GM12878 (cell line): ENCODE data around the gene ARHGAP6. TPM values are rescaled to one million over a fixed set of nuclear protein-coding genes. Genes with fewer than 3 reads are reported as not detected.

Experiments
- ATAC-seq: fragments of 200-7000 bp; cut with Tn5 transposase; 3 replicates; pipeline ENCODE4 v1.9.1; 2020; ENCODE audit warnings: mild to moderate bottlenecking, moderate library complexity
- BruUV-seq: library from RNA; stranded (reverse); fragments of 400-500 nt; replicated peaks from 2 replicates; lab custom pipeline; 2021; lab: Mats Ljungman, UMichigan
- CTCF ChIA-PET: fragments of 300-600 bp; sonication (Branson Sonifier 250); formaldehyde crosslinking; extraction: SDS; loops from one replicate; lab custom pipeline; 2021; ENCODE audit warnings: inconsistent platforms; lab: Yijun Ruan, JAX
- POLR2A ChIA-PET: fragments of 350-600 bp; formaldehyde crosslinking; extraction: SDS; loops from one replicate; lab custom pipeline; 2021; ENCODE audit warnings: inconsistent platforms; lab: Charles Lee
- RAD21 ChIA-PET: fragments of 300-600 bp; sonication (Branson Sonifier 250); formaldehyde crosslinking; loops from one replicate; lab custom pipeline; 2023; ENCODE audit warnings: antibody characterized with exemption; ENCODE audit not compliant: unreplicated experiment; lab: Charles Lee
- SMC1A ChIA-PET: fragments of 300-600 bp; sonication (Branson Sonifier 250); formaldehyde crosslinking; loops from one replicate; lab custom pipeline; 2023; ENCODE audit not compliant: unreplicated experiment, uncharacterized antibody; lab: Charles Lee
- DNase-seq: peaks from one replicate; pipeline ENCODE4 v3.0.0-alpha.2; 2011; ENCODE audit warnings: low read depth, low spot score
- FAIRE-seq: peaks from 3 replicates; lab custom pipeline; 2011; peaks lifted over from hg19 to GRCh38; lab: Jason Lieb, UNC
- H2AFZ ChIP-seq: 2 replicates; pipeline ENCODE4 v1.6.0; 2011; ENCODE audit warnings: low read depth, low read length, control low read depth; ENCODE audit not compliant: control insufficient read depth
- H3K27ac ChIP-seq: 2 replicates; pipeline ENCODE4 v1.5.1; 2011; ENCODE audit warnings: control low read depth; ENCODE audit not compliant: control insufficient read depth, insufficient read depth
- H3K27me3 ChIP-seq, 2 experiments: replicated peaks in 1 of 2; 2 replicates each; pipeline versions ENCODE4 v1.6.0 to v1.6.1; 2011; ENCODE audit warnings: low read length in 1 of 2; ENCODE audit not compliant: control insufficient read depth in 2 of 2, insufficient read depth in 2 of 2
- H3K36me3 ChIP-seq, 2 experiments: 2 replicates each; pipeline ENCODE4 v1.5.1; 2011; ENCODE audit warnings: low read length in 1 of 2; ENCODE audit not compliant: control insufficient read depth in 2 of 2, insufficient read depth in 2 of 2
- H3K4me1 ChIP-seq: 2 replicates; pipeline ENCODE4 v1.6.1; 2011; ENCODE audit warnings: mild to moderate bottlenecking, low read length, moderate library complexity, mixed read lengths; ENCODE audit not compliant: control insufficient read depth, insufficient read depth
- H3K4me2 ChIP-seq: 2 replicates; pipeline ENCODE4 v1.6.0; 2011; ENCODE audit warnings: control low read depth; ENCODE audit not compliant: control insufficient read depth, insufficient read depth
- H3K4me3 ChIP-seq: fragments of 200-600 bp; sonication (generic); 2 replicates; pipeline ENCODE4 v1.5.1; 2016
- H3K79me2 ChIP-seq: 2 replicates; pipeline ENCODE4 v1.6.0; 2011; ENCODE audit warnings: low read length; ENCODE audit not compliant: control insufficient read depth, insufficient read depth
- H3K9ac ChIP-seq: 2 replicates; pipeline ENCODE4 v1.8.0; 2011; ENCODE audit warnings: low read length, control low read depth, mixed read lengths; ENCODE audit not compliant: control insufficient read depth, insufficient read depth
- H3K9me3 ChIP-seq: replicated peaks from 3 replicates; pipeline ENCODE4 v1.5.1; 2011; ENCODE audit warnings: mild to moderate bottlenecking, low read length; ENCODE audit not compliant: control insufficient read depth, insufficient read depth
- H4K20me1 ChIP-seq: 2 replicates; pipeline ENCODE4 v1.6.0; 2011; ENCODE audit not compliant: control insufficient read depth, insufficient read depth
- ATF7 ChIP-seq: fragments of 450-650 bp; IDR thresholded peaks from 2 replicates; pipeline ENCODE4 v1.6.1; 2016; ENCODE audit warnings: low read depth, mild to moderate bottlenecking
- BHLHE40 ChIP-seq, 2 experiments: fragments of 450-650 bp in 1 of 2; IDR thresholded peaks; 2 replicates each; pipeline ENCODE4 v1.6.1; 2011 to 2017; ENCODE audit warnings: low read depth in 2 of 2, borderline replicate concordance in 1 of 2, improper control_type of control experiment in 1 of 2, low read length in 1 of 2, mild to moderate bottlenecking in 1 of 2
- RUNX3 ChIP-seq: IDR thresholded peaks from 2 replicates; pipeline ENCODE4 v1.6.1; 2012; ENCODE audit warnings: low read length, inconsistent platforms
- TARDBP ChIP-seq: IDR thresholded peaks from 2 replicates; pipeline ENCODE4 v1.6.1; 2016; ENCODE audit warnings: borderline replicate concordance
- whole genome bisulfite sequencing: methylation state at CpG from one replicate; pipeline ENCODE4 v1.1.6; 2016; ENCODE audit warnings: low lambda C conversion rate; ENCODE audit not compliant: insufficient replicate concordance, insufficient coverage; ENCODE audit errors: missing lambda C conversion rate; 5-methylcytosine and 5-hydroxymethylcytosine counted together
- in situ Hi-C: fragments of 300-500 bp; cut with MboI; formaldehyde crosslinking; loops from 9 replicates; pipeline ENCODE4 v1.14.3; 2018; ENCODE audit warnings: mixed read lengths
- intact Hi-C: fragments of 100-400 bp; cut with micrococcal nuclease; formaldehyde crosslinking; loops from one replicate; pipeline ENCODE4 v1.14.2; 2022; ENCODE audit not compliant: unreplicated experiment
- polyA plus RNA-seq, 11 experiments: library from polyadenylated mRNA; depleted of rRNA in 4 of 11; unstranded in 6 of 11; stranded (reverse) in 5 of 11; fragments of >200 nt; fragmentation: Nextera tagmentation in 4 of 11; fragmentation: Illumina TruSeq in 1 of 11; extraction: Ambion mirVana in 4 of 11; extraction: Trizol in 1 of 11; gene quantifications; 1 replicate in 1 of 11; 2 replicates in 10 of 11; pipeline versions ENCODE4 v1.2.1 to v1.2.3, GENCODE V29; 2011 to 2016; ENCODE audit warnings: inconsistent platforms in 2 of 11, missing spikeins in 2 of 11, low read depth in 1 of 11
- total RNA-seq, 4 experiments: library from RNA; depleted of rRNA in 3 of 4; stranded (reverse); fragments of >200 nt in 3 of 4; fragmentation: Illumina TruSeq in 1 of 4; extraction: Trizol in 1 of 4; gene quantifications; 2 replicates each; pipeline versions ENCODE4 v1.2.1 to v1.2.3, GENCODE V29; 2013 to 2021
- TF ChIP-seq, protein P1 (sequence below): fragments of 450-650 bp; IDR thresholded peaks from 2 replicates; pipeline ENCODE4 v1.6.1; 2017; ENCODE audit warnings: low read depth, mild to moderate bottlenecking, moderate library complexity
- TF ChIP-seq, protein P2 (sequence below): fragments of 450-650 bp; IDR thresholded peaks from 2 replicates; pipeline ENCODE4 v1.6.1; 2017; ENCODE audit warnings: mild to moderate bottlenecking, moderate library complexity
- TF ChIP-seq, protein P3 (sequence below): fragments of 450-650 bp; IDR thresholded peaks from 2 replicates; pipeline ENCODE4 v1.6.1; 2016; ENCODE audit warnings: mild to moderate bottlenecking

Gene ARHGAP6
- total and polyA plus RNA-seq, 10 of the 15 experiments (the other 5 are each of a cell fraction or from before 2014, with no cell fraction given), result 0.20 to 1.8 (median 0.76) TPM

DNA sequence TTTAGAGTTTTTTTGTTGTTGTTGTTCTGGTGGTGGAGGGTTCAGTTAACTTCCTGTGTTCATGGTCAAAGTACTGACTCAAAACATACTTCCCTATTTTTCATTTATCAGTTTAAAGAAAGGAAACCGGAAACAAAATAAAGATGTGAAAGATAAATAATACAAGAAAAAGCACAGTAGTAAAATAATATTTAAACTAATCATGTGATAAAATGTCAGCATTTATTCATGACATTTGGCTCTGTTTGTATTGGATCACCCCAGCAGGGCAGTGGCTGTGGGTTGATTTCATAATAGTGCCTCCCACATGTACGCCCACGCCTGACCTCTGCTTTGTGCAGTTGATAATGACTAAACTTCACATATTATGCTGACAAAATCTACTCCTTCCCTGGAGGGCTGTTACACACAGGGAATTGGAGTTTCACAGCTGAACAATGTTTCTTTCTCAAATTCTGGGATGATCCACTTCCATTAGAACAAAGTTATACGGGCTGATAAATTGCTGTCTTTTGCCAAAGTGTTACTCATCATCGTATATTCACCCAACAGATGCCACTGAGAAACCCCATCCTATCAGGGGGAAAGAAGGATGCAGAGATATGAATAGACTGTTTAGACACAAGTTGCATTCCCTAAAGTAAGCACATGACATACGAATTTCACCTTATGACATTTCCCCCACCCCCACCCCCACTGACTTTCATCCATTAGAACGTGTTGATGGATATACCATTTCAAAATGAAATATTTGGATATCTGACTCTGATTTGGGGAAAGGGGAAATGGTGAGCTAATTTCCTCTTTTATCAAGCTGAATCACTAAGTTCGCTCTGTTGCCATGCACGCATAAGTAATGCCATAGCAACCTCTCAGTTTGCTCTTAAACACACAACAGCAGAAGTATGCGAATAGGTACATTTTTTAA is 324.2 kb downstream of the ARHGAP6 start (continued):
- TF ChIP-seq RUNX3 (peak; percentile 30), BHLHE40 (IDR thresholded peaks at IDR 0.05; ENCODE audit: borderline replicate concordance in 1 of 2, low read depth in 2 of 2, low read length in 1 of 2) (peak in 1 of 2 experiments; percentile 5; a peak in 1 of 4 replicates), ATF7 (peak; percentile 60)
- TF ChIP-seq, all 136 proteins: peak for 16

DNA sequence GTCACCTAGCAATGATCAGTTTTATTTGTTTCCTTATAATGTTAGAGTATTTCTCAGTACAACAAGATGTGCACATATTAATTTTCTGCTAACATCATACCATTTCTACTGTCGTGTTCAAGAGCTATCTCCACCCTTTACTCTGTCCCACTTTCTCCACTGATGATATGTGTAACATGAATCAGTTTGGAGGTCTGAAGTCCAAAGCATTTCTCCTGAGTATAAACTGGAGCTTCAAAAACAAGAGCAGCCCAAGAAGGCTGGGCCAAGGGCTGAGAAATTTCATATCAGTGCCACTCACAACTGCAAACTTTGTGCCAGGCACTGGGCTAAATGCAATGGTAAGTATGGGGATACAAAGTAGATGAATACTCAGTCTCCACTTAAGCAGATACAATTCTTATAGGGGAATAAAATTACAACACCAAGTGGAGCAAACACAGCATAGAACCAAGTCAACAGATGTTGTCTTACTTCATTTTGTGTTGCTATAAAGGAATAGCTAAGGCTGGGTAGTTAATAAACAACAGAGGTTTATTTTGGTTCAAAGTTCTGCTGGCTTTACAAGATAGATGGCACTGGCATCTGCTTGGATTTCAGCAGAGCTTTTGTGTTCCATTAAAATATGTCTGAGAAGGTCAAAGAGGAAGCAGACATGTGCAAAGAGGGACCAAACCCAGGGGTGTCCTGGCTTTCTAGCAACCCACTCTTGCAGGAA is 328.3 kb downstream of the ARHGAP6 start:
- Histone ChIP-seq H4K20me1 (no peaks in the 10 kb centered on the region), H3K27ac (no peak overlapping the region), H3K9ac (no peak overlapping the region), H3K79me2 (no peaks in the 10 kb centered on the region), H3K4me1 (0 out of 2 replicates have a peak, but pooled peaks cover 3% of the 10 kb centered on the region), H3K4me3 (no peak overlapping the region), H2AFZ (no peak overlapping the region), H3K27me3 (no peaks in the 10 kb centered on the region), H3K4me2 (no peak overlapping the region), H3K9me3 (no peaks in the 10 kb centered on the region), H3K36me3 (no peaks in the 10 kb centered on the region)
- ChIA-PET POLR2A (no interaction called here), CTCF (interaction anchor here (0.6 to 1.0 kb wide), 2 partner anchors 43 to 297 kb away, joined by 3 read pairs; no protein-coding TSS in a partner anchor), RAD21 (no interaction called here), SMC1A (no interaction called here)
- 13% methylated on average over 1 of the region's 1 CpG for WGBS
- intact Hi-C loops (no loop called here), in situ Hi-C loops (no loop called here)
- no peak for ATAC-seq
- no TSS peak for BruUV-seq
- TF ChIP-seq, protein P1, sequence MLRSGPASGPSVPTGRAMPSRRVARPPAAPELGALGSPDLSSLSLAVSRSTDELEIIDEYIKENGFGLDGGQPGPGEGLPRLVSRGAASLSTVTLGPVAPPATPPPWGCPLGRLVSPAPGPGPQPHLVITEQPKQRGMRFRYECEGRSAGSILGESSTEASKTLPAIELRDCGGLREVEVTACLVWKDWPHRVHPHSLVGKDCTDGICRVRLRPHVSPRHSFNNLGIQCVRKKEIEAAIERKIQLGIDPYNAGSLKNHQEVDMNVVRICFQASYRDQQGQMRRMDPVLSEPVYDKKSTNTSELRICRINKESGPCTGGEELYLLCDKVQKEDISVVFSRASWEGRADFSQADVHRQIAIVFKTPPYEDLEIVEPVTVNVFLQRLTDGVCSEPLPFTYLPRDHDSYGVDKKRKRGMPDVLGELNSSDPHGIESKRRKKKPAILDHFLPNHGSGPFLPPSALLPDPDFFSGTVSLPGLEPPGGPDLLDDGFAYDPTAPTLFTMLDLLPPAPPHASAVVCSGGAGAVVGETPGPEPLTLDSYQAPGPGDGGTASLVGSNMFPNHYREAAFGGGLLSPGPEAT, result no peak
- TF ChIP-seq, protein P2, sequence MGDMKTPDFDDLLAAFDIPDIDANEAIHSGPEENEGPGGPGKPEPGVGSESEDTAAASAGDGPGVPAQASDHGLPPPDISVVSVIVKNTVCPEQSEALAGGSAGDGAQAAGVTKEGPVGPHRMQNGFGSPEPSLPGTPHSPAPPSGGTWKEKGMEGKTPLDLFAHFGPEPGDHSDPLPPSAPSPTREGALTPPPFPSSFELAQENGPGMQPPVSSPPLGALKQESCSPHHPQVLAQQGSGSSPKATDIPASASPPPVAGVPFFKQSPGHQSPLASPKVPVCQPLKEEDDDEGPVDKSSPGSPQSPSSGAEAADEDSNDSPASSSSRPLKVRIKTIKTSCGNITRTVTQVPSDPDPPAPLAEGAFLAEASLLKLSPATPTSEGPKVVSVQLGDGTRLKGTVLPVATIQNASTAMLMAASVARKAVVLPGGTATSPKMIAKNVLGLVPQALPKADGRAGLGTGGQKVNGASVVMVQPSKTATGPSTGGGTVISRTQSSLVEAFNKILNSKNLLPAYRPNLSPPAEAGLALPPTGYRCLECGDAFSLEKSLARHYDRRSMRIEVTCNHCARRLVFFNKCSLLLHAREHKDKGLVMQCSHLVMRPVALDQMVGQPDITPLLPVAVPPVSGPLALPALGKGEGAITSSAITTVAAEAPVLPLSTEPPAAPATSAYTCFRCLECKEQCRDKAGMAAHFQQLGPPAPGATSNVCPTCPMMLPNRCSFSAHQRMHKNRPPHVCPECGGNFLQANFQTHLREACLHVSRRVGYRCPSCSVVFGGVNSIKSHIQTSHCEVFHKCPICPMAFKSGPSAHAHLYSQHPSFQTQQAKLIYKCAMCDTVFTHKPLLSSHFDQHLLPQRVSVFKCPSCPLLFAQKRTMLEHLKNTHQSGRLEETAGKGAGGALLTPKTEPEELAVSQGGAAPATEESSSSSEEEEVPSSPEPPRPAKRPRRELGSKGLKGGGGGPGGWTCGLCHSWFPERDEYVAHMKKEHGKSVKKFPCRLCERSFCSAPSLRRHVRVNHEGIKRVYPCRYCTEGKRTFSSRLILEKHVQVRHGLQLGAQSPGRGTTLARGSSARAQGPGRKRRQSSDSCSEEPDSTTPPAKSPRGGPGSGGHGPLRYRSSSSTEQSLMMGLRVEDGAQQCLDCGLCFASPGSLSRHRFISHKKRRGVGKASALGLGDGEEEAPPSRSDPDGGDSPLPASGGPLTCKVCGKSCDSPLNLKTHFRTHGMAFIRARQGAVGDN, result no peak
- TF ChIP-seq, protein P3, sequence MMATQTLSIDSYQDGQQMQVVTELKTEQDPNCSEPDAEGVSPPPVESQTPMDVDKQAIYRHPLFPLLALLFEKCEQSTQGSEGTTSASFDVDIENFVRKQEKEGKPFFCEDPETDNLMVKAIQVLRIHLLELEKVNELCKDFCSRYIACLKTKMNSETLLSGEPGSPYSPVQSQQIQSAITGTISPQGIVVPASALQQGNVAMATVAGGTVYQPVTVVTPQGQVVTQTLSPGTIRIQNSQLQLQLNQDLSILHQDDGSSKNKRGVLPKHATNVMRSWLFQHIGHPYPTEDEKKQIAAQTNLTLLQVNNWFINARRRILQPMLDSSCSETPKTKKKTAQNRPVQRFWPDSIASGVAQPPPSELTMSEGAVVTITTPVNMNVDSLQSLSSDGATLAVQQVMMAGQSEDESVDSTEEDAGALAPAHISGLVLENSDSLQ, result no peak
- no peak for TF ChIP-seq TARDBP
- DNase-seq, result no peak
- no peak for FAIRE-seq
